PFSK-1 (cell line): ENCODE data around the gene MKLN1.

Experiments used
- FOXP2 ChIP-seq: optimal IDR thresholded peaks from 2 replicates; pipeline ENCODE3; 2011; ENCODE audit warnings: borderline replicate concordance, control low read depth, inconsistent platforms; ENCODE audit not compliant: insufficient read depth; ENCODE audit errors: extremely low read length, extremely low read depth
- POLR2AphosphoS5 ChIP-seq: IDR thresholded peaks from 2 replicates; pipeline ENCODE4 v1.6.1; 2012; ENCODE audit warnings: low read depth, mild to moderate bottlenecking, control low read depth, low read length, moderate library complexity
- SIN3A ChIP-seq: IDR thresholded peaks from 2 replicates; pipeline ENCODE4 v1.6.1; 2012; ENCODE audit warnings: mild to moderate bottlenecking, low read length, moderate library complexity, borderline replicate concordance; ENCODE audit not compliant: insufficient read depth
- TAF1 ChIP-seq: IDR thresholded peaks from 2 replicates; pipeline ENCODE4 v1.6.1; 2012; ENCODE audit warnings: low read length, control low read depth, borderline replicate concordance; ENCODE audit not compliant: insufficient read depth
- TF ChIP-seq, protein P1 (sequence below), 2 experiments: IDR thresholded peaks; 2 replicates each; pipeline versions ENCODE4 v1.6.1 to v1.8.0; 2011 to 2012; ENCODE audit warnings: low read depth in 2 of 2, low read length in 2 of 2, control low read depth in 1 of 2, inconsistent platforms in 1 of 2, mild to moderate bottlenecking in 1 of 2, moderate library complexity in 1 of 2; ENCODE audit not compliant: insufficient read depth in 1 of 2

MKLN1 gene

DNA sequence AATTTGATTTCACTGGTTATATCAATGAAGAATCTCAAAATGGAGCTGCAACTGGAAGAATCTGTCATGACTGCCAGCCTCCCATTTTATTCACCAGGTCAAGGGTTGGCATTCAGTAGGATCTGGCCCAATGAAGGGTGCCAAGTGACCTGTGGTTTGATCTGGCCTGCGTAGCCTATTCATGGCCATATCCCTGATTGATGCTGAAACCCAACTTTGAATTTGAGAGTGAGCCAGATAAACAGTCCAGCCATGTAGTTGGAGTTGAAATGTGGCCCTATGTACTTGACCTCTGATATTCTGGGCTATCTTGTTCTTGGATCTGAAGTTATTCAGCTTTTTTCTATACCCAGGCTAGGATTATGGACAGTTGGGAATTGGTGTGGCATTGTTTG lies 1.5 kb downstream of the MKLN1 start:
- TF ChIP-seq FOXP2 (no peak), TAF1 (no peak), SIN3A (no peak), POLR2AphosphoS5 (no peak)
- TF ChIP-seq, protein P1, sequence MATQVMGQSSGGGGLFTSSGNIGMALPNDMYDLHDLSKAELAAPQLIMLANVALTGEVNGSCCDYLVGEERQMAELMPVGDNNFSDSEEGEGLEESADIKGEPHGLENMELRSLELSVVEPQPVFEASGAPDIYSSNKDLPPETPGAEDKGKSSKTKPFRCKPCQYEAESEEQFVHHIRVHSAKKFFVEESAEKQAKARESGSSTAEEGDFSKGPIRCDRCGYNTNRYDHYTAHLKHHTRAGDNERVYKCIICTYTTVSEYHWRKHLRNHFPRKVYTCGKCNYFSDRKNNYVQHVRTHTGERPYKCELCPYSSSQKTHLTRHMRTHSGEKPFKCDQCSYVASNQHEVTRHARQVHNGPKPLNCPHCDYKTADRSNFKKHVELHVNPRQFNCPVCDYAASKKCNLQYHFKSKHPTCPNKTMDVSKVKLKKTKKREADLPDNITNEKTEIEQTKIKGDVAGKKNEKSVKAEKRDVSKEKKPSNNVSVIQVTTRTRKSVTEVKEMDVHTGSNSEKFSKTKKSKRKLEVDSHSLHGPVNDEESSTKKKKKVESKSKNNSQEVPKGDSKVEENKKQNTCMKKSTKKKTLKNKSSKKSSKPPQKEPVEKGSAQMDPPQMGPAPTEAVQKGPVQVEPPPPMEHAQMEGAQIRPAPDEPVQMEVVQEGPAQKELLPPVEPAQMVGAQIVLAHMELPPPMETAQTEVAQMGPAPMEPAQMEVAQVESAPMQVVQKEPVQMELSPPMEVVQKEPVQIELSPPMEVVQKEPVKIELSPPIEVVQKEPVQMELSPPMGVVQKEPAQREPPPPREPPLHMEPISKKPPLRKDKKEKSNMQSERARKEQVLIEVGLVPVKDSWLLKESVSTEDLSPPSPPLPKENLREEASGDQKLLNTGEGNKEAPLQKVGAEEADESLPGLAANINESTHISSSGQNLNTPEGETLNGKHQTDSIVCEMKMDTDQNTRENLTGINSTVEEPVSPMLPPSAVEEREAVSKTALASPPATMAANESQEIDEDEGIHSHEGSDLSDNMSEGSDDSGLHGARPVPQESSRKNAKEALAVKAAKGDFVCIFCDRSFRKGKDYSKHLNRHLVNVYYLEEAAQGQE (IDR thresholded peaks at IDR 0.05; ENCODE audit: insufficient read depth in 1 of 2, low read depth in 2 of 2, low read length in 2 of 2) = no peak

- TF ChIP-seq, protein P1 (IDR thresholded peaks at IDR 0.05; ENCODE audit: insufficient read depth in 1 of 2, low read depth in 2 of 2, low read length in 2 of 2) = no peak
- TF ChIP-seq SIN3A = no peak
- TF ChIP-seq FOXP2 = no peak
- no peak for TF ChIP-seq POLR2AphosphoS5
- TF ChIP-seq TAF1 = no peak
These were observed 2.6 kb downstream of the MKLN1 start for GRCh38 chr7:131330299-131330698.

GRCh38 chr7:131331806-131332205 lies 4.1 kb downstream of the MKLN1 start:
- no peak for TF ChIP-seq FOXP2
- no peak for TF ChIP-seq SIN3A
- no peak for TF ChIP-seq TAF1
- TF ChIP-seq POLR2AphosphoS5 = no peak

DNA sequence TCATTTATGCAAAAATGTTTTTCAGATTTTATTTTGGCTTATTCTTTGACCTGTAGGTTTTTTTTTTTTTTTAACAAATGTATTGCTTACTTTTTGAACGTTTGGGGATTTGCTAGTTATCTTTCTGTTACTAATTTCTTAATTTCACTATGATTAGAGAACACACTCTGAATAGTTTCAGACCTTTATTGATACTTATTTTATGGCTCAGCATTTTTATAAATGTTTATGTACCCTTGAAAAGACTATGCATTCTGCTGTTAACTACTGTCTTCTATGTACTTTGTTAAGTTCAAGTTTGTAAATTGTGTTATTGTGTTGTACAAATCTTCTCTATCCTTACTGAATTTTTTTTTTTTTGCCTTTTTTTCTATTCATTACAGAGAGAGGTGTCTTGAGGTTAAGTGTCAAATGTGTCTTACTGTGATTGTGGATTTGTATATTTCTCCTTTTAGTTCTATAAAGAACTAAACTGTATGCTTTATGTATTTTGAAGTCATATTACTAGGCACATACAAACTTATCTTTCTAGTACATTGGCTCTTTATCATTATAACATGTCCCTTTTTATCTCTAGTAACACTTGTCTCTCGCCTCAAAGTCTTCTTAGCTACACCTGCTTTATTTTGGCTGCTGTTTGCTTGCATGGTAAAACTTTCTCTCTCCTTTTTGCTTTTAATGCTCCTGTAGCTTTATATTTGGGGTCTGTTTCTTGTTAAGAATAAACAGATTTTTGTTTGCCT lies 8.1 kb downstream of the MKLN1 start:
- TF ChIP-seq FOXP2 (no peak), TAF1 (no peak), POLR2AphosphoS5 (no peak), SIN3A (no peak)
- TF ChIP-seq, protein P1 (IDR thresholded peaks at IDR 0.05; ENCODE audit: insufficient read depth in 1 of 2, low read depth in 2 of 2, low read length in 2 of 2) = no peak

DNA sequence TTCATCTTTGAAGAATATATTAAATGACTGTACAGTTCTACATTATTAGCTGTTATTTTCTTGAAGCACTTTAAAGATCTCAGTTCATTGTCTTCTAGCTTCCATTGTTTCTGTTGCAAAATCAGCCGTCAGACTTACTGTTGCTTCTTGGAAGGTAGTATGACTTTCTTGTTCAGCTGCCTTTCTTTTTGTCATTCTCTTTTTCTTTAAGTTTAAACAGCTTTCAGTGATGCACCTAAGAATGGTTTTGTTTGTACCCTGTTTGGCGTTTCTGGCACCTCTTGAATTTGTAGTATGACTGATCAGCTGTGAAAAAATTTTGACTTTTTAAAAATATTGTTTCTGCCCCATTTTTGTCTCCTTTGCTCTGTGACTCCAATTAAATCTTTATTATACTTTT lies 9.3 kb downstream of the MKLN1 start:
- no peak for TF ChIP-seq POLR2AphosphoS5
- TF ChIP-seq TAF1 = no peak
- TF ChIP-seq, protein P1 (IDR thresholded peaks at IDR 0.05; ENCODE audit: insufficient read depth in 1 of 2, low read depth in 2 of 2, low read length in 2 of 2) = no peak
- TF ChIP-seq FOXP2 = no peak
- no peak for TF ChIP-seq SIN3A
